Astrocyte (in vitro differentiated cells and primary cell): ENCODE data around the gene CROCC. TPM values are rescaled to one million over a fixed set of nuclear protein-coding genes. Genes with fewer than 3 reads are reported as not detected.

ENCODE experiments used
- DNase-seq: peaks from one replicate; pipeline ENCODE4 v3.0.0-alpha.2; 2010; ENCODE audit warnings: low read depth
- FAIRE-seq: peaks from 2 replicates; lab custom pipeline; 2011; peaks lifted over from hg19 to GRCh38; lab: Jason Lieb, UNC
- H2AFZ ChIP-seq: 2 replicates; pipeline ENCODE4 v1.6.0; 2012; ENCODE audit warnings: low read depth, low read length, inconsistent platforms
- H3K27ac ChIP-seq: 2 replicates; pipeline ENCODE4 v1.5.1; 2011; ENCODE audit warnings: low read depth, low read length, inconsistent platforms
- H3K27me3 ChIP-seq: 2 replicates; pipeline ENCODE4 v1.6.0; 2011; ENCODE audit warnings: low read length, inconsistent platforms; ENCODE audit not compliant: insufficient read depth
- H3K36me3 ChIP-seq: 2 replicates; pipeline ENCODE4 v1.5.1; 2011; ENCODE audit warnings: low read length, inconsistent platforms; ENCODE audit not compliant: insufficient read depth
- H3K4me1 ChIP-seq: 2 replicates; pipeline ENCODE4 v1.5.1; 2011; ENCODE audit warnings: low read length, inconsistent platforms; ENCODE audit not compliant: insufficient read depth
- H3K4me2 ChIP-seq: 2 replicates; pipeline ENCODE4 v1.6.0; 2012; ENCODE audit warnings: low read length, inconsistent platforms
- H3K4me3 ChIP-seq: 2 replicates; pipeline ENCODE4 v1.5.1; 2011; ENCODE audit warnings: low read depth, mild to moderate bottlenecking, low read length, inconsistent platforms; ENCODE audit not compliant: insufficient read depth
- H3K79me2 ChIP-seq: 2 replicates; pipeline ENCODE4 v1.6.0; 2012; ENCODE audit warnings: mild to moderate bottlenecking, low read length, inconsistent platforms; ENCODE audit not compliant: insufficient read depth
- H3K9ac ChIP-seq: 2 replicates; pipeline ENCODE4 v1.6.0; 2012; ENCODE audit warnings: mild to moderate bottlenecking, low read length, inconsistent platforms
- H3K9me3 ChIP-seq: 2 replicates; pipeline ENCODE4 v1.5.1; 2012; ENCODE audit warnings: low read depth, mild to moderate bottlenecking, low read length, inconsistent platforms; ENCODE audit not compliant: insufficient read depth
- H4K20me1 ChIP-seq: 2 replicates; pipeline ENCODE4 v1.6.0; 2012; ENCODE audit warnings: low read length, inconsistent platforms; ENCODE audit not compliant: insufficient read depth
- H3K27ac Mint-ChIP-seq: one replicate; pipeline ENCODE4 v1.8.0; 2021; ENCODE audit warnings: mild to moderate bottlenecking, mixed read lengths; ENCODE audit not compliant: unreplicated experiment
- H3K27me3 Mint-ChIP-seq: one replicate; pipeline ENCODE4 v1.8.0; 2021; ENCODE audit warnings: low read depth, mixed read lengths; ENCODE audit not compliant: unreplicated experiment
- H3K36me3 Mint-ChIP-seq: one replicate; pipeline ENCODE4 v1.8.0; 2021; ENCODE audit warnings: low read depth, mixed read lengths; ENCODE audit not compliant: unreplicated experiment
- H3K4me1 Mint-ChIP-seq: one replicate; pipeline ENCODE4 v1.8.0; 2021; ENCODE audit warnings: low read depth, mixed read lengths; ENCODE audit not compliant: unreplicated experiment
- H3K4me3 Mint-ChIP-seq: one replicate; pipeline ENCODE4 v1.8.0; 2021; ENCODE audit warnings: mild to moderate bottlenecking, moderate library complexity, mixed read lengths; ENCODE audit not compliant: unreplicated experiment
- H3K9me3 Mint-ChIP-seq: one replicate; pipeline ENCODE4 v1.8.0; 2021; ENCODE audit warnings: mild to moderate bottlenecking, mixed read lengths; ENCODE audit not compliant: unreplicated experiment
- CTCF ChIP-seq: IDR thresholded peaks from 2 replicates; pipeline ENCODE4 v1.5.1; 2011; ENCODE audit warnings: low read depth, mild to moderate bottlenecking, inconsistent platforms, low read length, moderate library complexity; ENCODE audit not compliant: insufficient read depth
- EZH2 ChIP-seq: IDR thresholded peaks from 2 replicates; pipeline ENCODE4 v1.6.1; 2012; ENCODE audit warnings: mild to moderate bottlenecking, low read length, inconsistent platforms; ENCODE audit not compliant: insufficient read depth
- total RNA-seq: library from RNA; stranded (reverse); gene quantifications from 2 replicates; pipeline ENCODE4 v1.2.1, GENCODE V29; 2021

Gene CROCC
- total RNA-seq, 1 donor from 2014 or later: 12.1 TPM

- no peaks in the 10 kb centered on the region for H3K9me3 Mint-ChIP-seq
- no peaks in the 10 kb centered on the region for H3K27me3 Mint-ChIP-seq
- peak; percentile 42 for DNase-seq
- H3K4me3 Mint-ChIP-seq: peak within 1 kb of the TSS; percentile 89
- H3K36me3 ChIP-seq: no peaks in the 10 kb centered on the region
- TF ChIP-seq EZH2 (no peak), CTCF (no peak)
- no peaks in the 10 kb centered on the region for H3K27me3 ChIP-seq
- no peak within 1 kb of the TSS for H3K27ac ChIP-seq
- H2AFZ ChIP-seq: peak within 1 kb of the TSS; percentile 97
- peak within 1 kb of the TSS; percentile 76 for H3K4me3 ChIP-seq
- H3K79me2 ChIP-seq: peaks cover 35% of the 10 kb centered on the region
- H3K4me1 ChIP-seq: peaks cover 47% of the 10 kb centered on the region
- H3K9me3 ChIP-seq: no peaks in the 10 kb centered on the region
- peak within 1 kb of the TSS; percentile 34 for H3K27ac Mint-ChIP-seq
- H3K36me3 Mint-ChIP-seq: no peaks in the 10 kb centered on the region
- no peak for FAIRE-seq
- peak within 1 kb of the TSS; percentile 95 for H3K4me2 ChIP-seq
- H4K20me1 ChIP-seq: peaks cover 37% of the 10 kb centered on the region
- peaks cover 30% of the 10 kb centered on the region for H3K4me1 Mint-ChIP-seq
- peak within 1 kb of the TSS; percentile 73 for H3K9ac ChIP-seq
Observed at GRCh38 chr1:17011439-17012307, 89.9 kb downstream of the CROCC start, which contains the start of gene ATP13A2. Gene ATP13A2, minus strand, starts transcription at chr1:17011928. Its CDS starts 190 bp downstream, at chr1:17011738.

GRCh38 chr1:17012775-17013490, 91.2 kb downstream of the CROCC start:
- no peak for FAIRE-seq
- H3K9me3 ChIP-seq: no peaks in the 10 kb centered on the region
- peak; percentile 35 for DNase-seq
- peak overlapping the region; percentile 60 for H3K4me2 ChIP-seq
- Mint-ChIP-seq H3K27me3 (no peaks in the 10 kb centered on the region), H3K4me3 (peak overlapping the region; percentile 85), H3K27ac (peak overlapping the region; percentile 34), H3K36me3 (no peaks in the 10 kb centered on the region), H3K9me3 (no peaks in the 10 kb centered on the region), H3K4me1 (peaks cover 30% of the 10 kb centered on the region)
- TF ChIP-seq CTCF (no peak), EZH2 (no peak)
- no peak overlapping the region for H3K9ac ChIP-seq
- peak overlapping the region; percentile 39 for H2AFZ ChIP-seq
- peaks cover 29% of the 10 kb centered on the region for H4K20me1 ChIP-seq
- H3K4me1 ChIP-seq: peaks cover 47% of the 10 kb centered on the region
- H3K36me3 ChIP-seq: no peaks in the 10 kb centered on the region
- H3K79me2 ChIP-seq: peaks cover 32% of the 10 kb centered on the region
- H3K4me3 ChIP-seq: no peak overlapping the region
- H3K27me3 ChIP-seq: no peaks in the 10 kb centered on the region
- no peak overlapping the region for H3K27ac ChIP-seq
